Common myeloid progenitor, CD34-positive (primary cell): Measurements from ENCODE around the gene SNTN.

Experiments
- CTCF ChIA-PET: fragments of 350-600 bp; sonication (Branson Sonifier 250); formaldehyde crosslinking; loops from one replicate; lab custom pipeline; 2021; ENCODE audit warnings: antibody characterized with exemption; lab: Charles Lee
- POLR2A ChIA-PET: fragments of 350-600 bp; sonication (Branson Sonifier 250); formaldehyde crosslinking; loops from one replicate; lab custom pipeline; 2021; ENCODE audit warnings: antibody characterized with exemption; lab: Charles Lee
- DNase-seq, 3 donors: peaks; one replicate each; pipeline versions ENCODE4 v3.0.0 to v3.0.0-alpha.2; 2013
- H3K27ac ChIP-seq, 2 experiments: 1 replicate in 1 of 2; 2 replicates in 1 of 2; pipeline ENCODE4 v1.7.0; 2013; ENCODE audit warnings: inconsistent platforms in 2 of 2, low read length in 2 of 2, mild to moderate bottlenecking in 2 of 2, low read depth in 1 of 2, moderate library complexity in 1 of 2; ENCODE audit not compliant: severe bottlenecking in 2 of 2, insufficient read depth in 1 of 2, poor library complexity in 1 of 2
- H3K27me3 ChIP-seq, 5 experiments: replicated peaks in 2 of 5; 1 replicate in 3 of 5; 2 replicates in 2 of 5; pipeline versions ENCODE4 v1.6.1 to v1.7.0; 2013; ENCODE audit warnings: low read length in 4 of 5, mild to moderate bottlenecking in 2 of 5, moderate library complexity in 2 of 5, inconsistent platforms in 1 of 5; ENCODE audit not compliant: insufficient read depth in 5 of 5, control insufficient read depth in 4 of 5
- H3K36me3 ChIP-seq, 4 experiments: 1 replicate in 2 of 4; 2 replicates in 2 of 4; pipeline versions ENCODE4 v1.6.1 to v1.7.0; 2013; ENCODE audit warnings: low read length in 3 of 4, control low read depth in 1 of 4, mild to moderate bottlenecking in 1 of 4; ENCODE audit not compliant: control insufficient read depth in 4 of 4, insufficient read depth in 4 of 4
- H3K4me1 ChIP-seq, 4 experiments: 1 replicate in 3 of 4; 2 replicates in 1 of 4; pipeline versions ENCODE4 v1.6.1 to v1.7.1; 2013; ENCODE audit warnings: low read length in 3 of 4, mild to moderate bottlenecking in 3 of 4, control low read depth in 1 of 4, inconsistent platforms in 1 of 4, moderate library complexity in 1 of 4; ENCODE audit not compliant: control insufficient read depth in 4 of 4, insufficient read depth in 4 of 4; ENCODE audit errors: control extremely low read depth in 1 of 4
- H3K4me3 ChIP-seq, 7 experiments: 1 replicate in 4 of 7; 2 replicates in 3 of 7; pipeline versions ENCODE4 v1.5.1 to v1.7.0; 2013; ENCODE audit warnings: mild to moderate bottlenecking in 7 of 7, low read length in 6 of 7, moderate library complexity in 6 of 7, inconsistent platforms in 2 of 7, low read depth in 2 of 7, control low read depth in 1 of 7; ENCODE audit not compliant: insufficient read depth in 4 of 7, control insufficient read depth in 1 of 7; ENCODE audit errors: extremely low read depth in 1 of 7
- H3K9me3 ChIP-seq, 5 experiments: 1 replicate in 4 of 5; 2 replicates in 1 of 5; pipeline versions ENCODE4 v1.6.1 to v1.7.1; 2013; ENCODE audit warnings: low read length in 4 of 5, mild to moderate bottlenecking in 2 of 5, inconsistent platforms in 1 of 5, low read depth in 1 of 5, moderate library complexity in 1 of 5; ENCODE audit not compliant: control insufficient read depth in 4 of 5, insufficient read depth in 2 of 5; ENCODE audit errors: control extremely low read depth in 1 of 5
- WGBS: methylation state at CpG from one replicate; pipeline ENCODE4 v1.1.5; 2013; ENCODE audit not compliant: insufficient coverage; 5-methylcytosine and 5-hydroxymethylcytosine counted together

SNTN gene

DNA sequence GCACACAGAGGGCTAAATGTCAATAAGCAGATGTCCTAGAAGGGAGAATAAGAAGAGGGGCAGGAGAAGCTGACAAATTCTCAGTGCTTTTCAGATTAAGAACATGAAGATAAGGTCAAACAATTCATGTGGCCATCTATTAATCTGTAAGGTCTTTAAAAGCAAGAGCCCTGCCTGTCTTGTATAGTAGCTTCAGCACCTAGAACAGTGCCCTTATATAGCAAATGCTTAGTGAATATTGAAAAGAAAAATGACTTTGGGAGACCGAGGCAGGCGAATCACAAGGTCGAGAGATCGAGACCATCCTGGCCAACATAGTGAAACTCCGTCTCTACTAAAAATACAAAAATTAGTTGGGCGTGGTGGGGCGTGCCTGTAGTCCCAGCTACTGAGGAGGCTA, 18.1 kb downstream of the SNTN start:
- Histone ChIP-seq H3K4me1 (no peaks in the 10 kb centered on the region), H3K4me3 (no peak overlapping the region), H3K27me3 (no peaks in the 10 kb centered on the region), H3K27ac (no peak overlapping the region), H3K36me3 (no peaks in the 10 kb centered on the region), H3K9me3 (no peaks in the 10 kb centered on the region)
- DNase-seq = no peak
- CTCF ChIA-PET = no interaction called here
- WGBS = 100% methylated on average over 5 of the region's 7 CpGs
- POLR2A ChIA-PET = no interaction called here

DNA sequence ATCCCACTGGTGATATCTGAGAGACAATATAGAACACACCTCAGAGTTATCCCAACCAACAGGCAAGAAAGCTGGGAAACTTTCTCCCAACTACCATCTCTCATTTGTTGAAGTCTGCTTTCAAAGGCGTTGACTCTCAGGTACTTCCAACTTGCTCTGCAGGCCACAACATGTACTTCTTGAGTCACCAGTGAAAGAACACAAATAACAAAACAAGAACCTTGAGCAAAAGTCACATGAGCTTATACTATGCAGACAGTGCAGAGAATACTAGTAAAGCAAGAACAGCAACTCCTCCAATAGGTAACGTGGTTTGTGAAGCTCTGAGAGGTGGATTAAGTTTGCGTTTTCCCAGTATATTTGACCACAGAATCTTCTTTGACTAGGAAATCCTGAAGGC, 20.6 kb downstream of the SNTN start:
- 100% methylated on average over 3 of the region's 3 CpGs for WGBS

DNA sequence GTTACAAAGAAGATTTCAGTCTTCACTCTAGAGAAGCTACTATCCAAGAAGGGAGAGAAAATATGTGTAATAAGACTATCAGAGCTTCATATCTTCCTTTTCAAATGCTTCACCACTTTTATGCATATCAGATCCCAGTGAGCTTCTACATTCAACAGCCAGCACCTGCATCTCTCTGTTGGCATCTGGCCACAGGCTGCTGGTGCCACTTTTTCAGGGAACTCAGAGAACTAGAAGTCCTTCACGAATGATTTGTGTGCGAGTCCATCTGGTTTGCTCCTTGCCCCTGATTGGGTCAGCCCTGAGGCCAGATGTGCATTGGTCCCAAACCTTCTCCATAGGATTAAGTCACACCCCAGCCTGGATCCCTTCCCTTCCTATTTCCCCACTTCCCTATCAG, 22.1 kb downstream of the SNTN start:
- Histone ChIP-seq H3K36me3 (no peaks in the 10 kb centered on the region), H3K27me3 (no peaks in the 10 kb centered on the region), H3K27ac (no peak overlapping the region), H3K4me1 (no peaks in the 10 kb centered on the region), H3K9me3 (no peaks in the 10 kb centered on the region), H3K4me3 (no peak overlapping the region)
- POLR2A ChIA-PET = no interaction called here
- WGBS = 94% methylated on average over 2 of the region's 2 CpGs
- CTCF ChIA-PET = no interaction called here
- DNase-seq = no peak

More for the DNA sequence above, 20.6 kb downstream of the SNTN start:
- DNase-seq = no peak
- Histone ChIP-seq H3K27me3 (no peaks in the 10 kb centered on the region), H3K27ac (no peak overlapping the region), H3K4me3 (no peak overlapping the region), H3K36me3 (no peaks in the 10 kb centered on the region), H3K4me1 (no peaks in the 10 kb centered on the region), H3K9me3 (no peaks in the 10 kb centered on the region)
- CTCF ChIA-PET = no interaction called here
- POLR2A ChIA-PET = no interaction called here

DNA sequence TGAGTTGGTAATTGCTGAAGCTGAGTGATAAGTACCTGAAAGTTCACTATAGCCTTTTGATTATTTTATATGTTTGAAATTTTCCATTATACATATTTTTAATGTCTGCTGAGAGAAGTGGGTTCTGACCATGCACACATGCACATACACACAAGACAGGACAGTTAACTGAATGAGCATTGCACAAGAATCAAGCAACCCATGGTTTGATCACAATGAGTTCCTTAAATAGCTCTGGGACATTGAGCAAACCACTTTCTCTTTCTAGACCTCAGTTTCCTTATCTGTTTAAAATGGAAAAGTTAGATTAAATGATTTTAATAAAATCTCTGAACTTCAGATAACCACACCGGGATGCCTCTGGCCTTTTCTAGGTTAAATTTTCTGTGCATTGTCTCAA, 26.7 kb downstream of the SNTN start:
- Histone ChIP-seq H3K4me1 (no peaks in the 10 kb centered on the region), H3K27me3 (no peaks in the 10 kb centered on the region), H3K36me3 (no peaks in the 10 kb centered on the region), H3K27ac (no peak overlapping the region), H3K9me3 (no peaks in the 10 kb centered on the region), H3K4me3 (no peak overlapping the region)
- CTCF ChIA-PET = interaction anchor here (0.9 kb wide), 1 partner anchor 16 kb away, joined by 3 read pairs; no protein-coding TSS in a partner anchor
- no peak for DNase-seq
- WGBS = no CpG with 5 or more reads among the region's 1 CpG
- POLR2A ChIA-PET = no interaction called here

DNA sequence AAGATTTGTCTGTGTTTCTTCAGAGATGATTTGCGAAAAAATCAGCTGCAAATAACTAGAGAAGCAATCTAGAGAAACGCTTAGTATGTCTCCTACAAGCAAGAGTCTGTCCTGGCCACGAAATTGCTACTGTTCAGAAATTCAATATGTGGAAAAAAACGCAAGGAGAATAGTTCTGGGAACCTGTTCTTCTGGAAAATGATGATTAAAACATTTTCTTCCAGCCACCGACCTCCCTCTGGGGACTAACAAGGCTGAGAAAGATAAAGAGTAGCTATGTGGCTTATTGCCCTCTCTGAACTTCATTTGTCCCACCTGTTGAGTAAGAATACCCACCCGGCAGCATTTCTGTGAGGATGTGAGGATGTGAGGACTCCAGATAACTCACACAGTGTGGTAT, 31.6 kb downstream of the SNTN start:
- 84% methylated on average over 5 of the region's 6 CpGs for WGBS
- no peak for DNase-seq
- POLR2A ChIA-PET = no interaction called here

DNA sequence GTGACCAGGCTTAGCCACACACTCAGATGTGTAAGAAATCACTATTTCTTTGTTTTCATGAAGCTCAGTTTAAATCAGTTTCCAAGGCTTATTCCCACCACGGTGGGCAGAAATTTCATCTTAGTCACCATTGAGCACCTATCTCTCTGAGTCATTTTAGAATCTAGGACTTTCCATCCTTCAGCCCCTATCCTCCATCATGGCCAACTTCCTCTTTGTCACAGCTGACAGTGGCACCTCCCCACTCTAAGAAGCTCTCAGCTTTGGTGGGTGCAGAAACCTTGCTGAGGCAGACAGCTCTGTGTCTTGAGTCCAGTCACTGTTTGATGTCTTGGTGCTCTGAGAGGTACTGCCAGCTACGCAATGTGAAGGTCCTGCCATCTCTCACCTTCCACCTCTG, 32.9 kb downstream of the SNTN start:
- CTCF ChIA-PET = no interaction called here
- no peak for DNase-seq
- Histone ChIP-seq H3K4me3 (no peak overlapping the region), H3K36me3 (no peaks in the 10 kb centered on the region), H3K9me3 (no peaks in the 10 kb centered on the region), H3K27ac (no peak overlapping the region), H3K27me3 (no peaks in the 10 kb centered on the region), H3K4me1 (no peaks in the 10 kb centered on the region)
- WGBS = 100% methylated on average over 2 of the region's 2 CpGs
- POLR2A ChIA-PET = no interaction called here

More for the DNA sequence above, 31.6 kb downstream of the SNTN start:
- no peaks in the 10 kb centered on the region for H3K9me3 ChIP-seq
- no peaks in the 10 kb centered on the region for H3K27me3 ChIP-seq
- H3K4me3 ChIP-seq = no peak overlapping the region
- H3K4me1 ChIP-seq = no peaks in the 10 kb centered on the region
- H3K27ac ChIP-seq = no peak overlapping the region
- H3K36me3 ChIP-seq = no peaks in the 10 kb centered on the region
- CTCF ChIA-PET = no interaction called here

DNA sequence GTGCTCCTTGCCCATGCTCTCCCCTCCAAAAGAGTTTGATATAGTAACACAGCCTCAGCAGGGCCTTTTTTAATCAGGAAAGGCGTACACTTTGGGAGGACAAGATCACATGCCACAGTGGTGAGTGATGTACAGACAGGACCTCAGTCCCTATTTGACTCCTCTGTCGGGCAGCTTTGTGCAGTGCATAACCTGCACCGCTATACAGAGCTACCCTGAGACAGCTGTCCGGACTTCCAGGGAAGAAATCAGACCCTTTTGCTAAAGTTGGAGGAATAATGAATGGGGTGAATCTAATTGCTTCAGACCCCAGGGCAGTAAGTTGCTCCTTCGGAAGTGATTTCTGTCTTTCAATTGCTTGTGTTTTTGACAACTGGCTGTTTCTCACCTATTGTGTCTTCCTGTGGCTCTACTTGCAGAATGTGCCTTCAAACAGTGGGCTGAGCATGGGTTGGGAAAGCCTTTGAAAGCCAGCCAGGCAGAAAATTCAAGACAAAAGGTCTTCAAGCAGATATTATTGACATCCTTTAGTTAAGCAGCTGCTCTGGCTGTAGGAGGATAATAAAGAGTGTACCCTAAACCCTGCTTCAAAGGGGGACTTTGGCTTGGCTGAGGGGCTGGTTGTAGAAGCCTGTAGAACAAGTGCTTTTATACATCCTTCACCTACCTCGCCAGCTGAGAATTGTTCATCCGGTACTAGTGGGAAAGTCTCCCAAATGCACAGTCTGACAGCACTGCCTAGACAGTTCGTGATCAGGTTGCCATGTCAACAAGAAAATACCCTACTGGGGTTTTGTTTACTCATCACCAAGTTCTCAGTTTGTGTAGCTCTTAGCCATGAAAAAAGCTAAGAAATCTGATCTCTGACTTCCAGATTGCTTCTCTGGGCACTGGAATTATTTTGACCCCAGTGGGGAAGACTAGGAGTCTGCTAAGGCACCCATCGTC, 35.1 kb downstream of the SNTN start:
- no peak for DNase-seq
- Histone ChIP-seq H3K27ac (no peak overlapping the region), H3K4me3 (no peak overlapping the region), H3K9me3 (peaks cover 0 to 10% (median 0%) of the 10 kb centered on the region in 5 experiments), H3K27me3 (no peaks in the 10 kb centered on the region), H3K36me3 (no peaks in the 10 kb centered on the region), H3K4me1 (no peaks in the 10 kb centered on the region)
- WGBS = 94% methylated on average over 9 of the region's 9 CpGs
- ChIA-PET POLR2A (no interaction called here), CTCF (no interaction called here)
